HG02678 (cell line): ENCODE measurements around the gene UBR2.
A peak's percentile ranks its signal among the peaks of the same experiment; 100 is the strongest.
"Not testable (repeated sequence)": the region's sequence is repeated elsewhere in the genome, so short reads cannot be mapped to it uniquely, and the experiment has no call there.

Source experiments
- ATAC-seq: cut with Tn5 transposase; IDR thresholded peaks from one replicate; pipeline ENCODE4 v1.9.1; 2021; ENCODE audit warnings: mild to moderate bottlenecking, moderate library complexity; ENCODE audit not compliant: unreplicated experiment

The UBR2 gene

GRCh38 chr6:42722497-42722896 is 158.7 kb downstream of the UBR2 start, which contains the start of gene PRPH2:
Gene PRPH2 (minus strand): TSS chr6:42722597. CDS start chr6:42722334, 263 bp downstream.
- ATAC-seq: no peak

- no peak for ATAC-seq
Measured at GRCh38 chr6:42724825-42725224, 161.0 kb downstream of the UBR2 start.

DNA sequence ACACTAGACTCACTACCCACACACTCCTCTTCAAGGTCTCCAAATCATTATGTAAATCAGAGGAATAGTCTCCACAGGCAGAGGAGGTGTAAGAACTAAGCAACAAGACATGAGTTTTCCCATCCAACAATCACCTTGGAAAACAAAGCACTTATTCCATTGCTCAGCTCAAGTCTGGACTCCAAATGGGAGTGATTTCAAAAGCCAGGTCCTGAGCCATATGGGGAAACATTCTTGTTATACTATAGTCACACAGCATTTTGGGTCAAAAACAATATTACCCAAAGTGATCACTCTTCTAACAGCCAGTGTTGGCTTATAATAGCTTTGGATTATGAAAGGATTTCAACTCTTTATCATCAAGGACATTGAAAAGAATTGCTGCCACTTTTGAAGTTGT is 162.2 kb downstream of the UBR2 start:
- ATAC-seq: no peak

- peak; percentile 62 for ATAC-seq
Measured at GRCh38 chr6:42726485-42727086, 162.8 kb downstream of the UBR2 start.

- no peak for ATAC-seq
Measured at GRCh38 chr6:42727087-42727611, 163.3 kb downstream of the UBR2 start.

DNA sequence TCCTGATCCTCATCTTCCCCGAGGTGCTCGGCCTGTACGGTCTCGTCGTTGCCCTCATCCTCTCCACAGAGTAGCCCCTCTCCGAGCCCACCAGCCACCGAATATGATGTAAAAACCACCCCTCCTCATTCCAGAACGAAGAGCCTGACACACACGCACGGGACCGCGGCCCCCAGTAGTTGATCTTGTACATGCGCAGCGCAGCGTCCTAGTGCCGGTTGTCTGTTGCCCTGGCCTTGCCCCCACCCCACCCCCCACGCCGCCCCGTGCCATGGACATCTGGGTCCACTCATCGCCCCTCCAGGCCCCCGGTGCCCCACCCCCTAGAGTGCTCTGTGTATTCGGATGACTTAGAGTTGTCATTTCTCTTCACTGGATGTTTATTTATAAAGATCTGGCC is 163.8 kb downstream of the UBR2 start:
- ATAC-seq: no peak

- ATAC-seq: no peak
Measured at GRCh38 chr6:42729731-42730130, 165.9 kb downstream of the UBR2 start.

DNA sequence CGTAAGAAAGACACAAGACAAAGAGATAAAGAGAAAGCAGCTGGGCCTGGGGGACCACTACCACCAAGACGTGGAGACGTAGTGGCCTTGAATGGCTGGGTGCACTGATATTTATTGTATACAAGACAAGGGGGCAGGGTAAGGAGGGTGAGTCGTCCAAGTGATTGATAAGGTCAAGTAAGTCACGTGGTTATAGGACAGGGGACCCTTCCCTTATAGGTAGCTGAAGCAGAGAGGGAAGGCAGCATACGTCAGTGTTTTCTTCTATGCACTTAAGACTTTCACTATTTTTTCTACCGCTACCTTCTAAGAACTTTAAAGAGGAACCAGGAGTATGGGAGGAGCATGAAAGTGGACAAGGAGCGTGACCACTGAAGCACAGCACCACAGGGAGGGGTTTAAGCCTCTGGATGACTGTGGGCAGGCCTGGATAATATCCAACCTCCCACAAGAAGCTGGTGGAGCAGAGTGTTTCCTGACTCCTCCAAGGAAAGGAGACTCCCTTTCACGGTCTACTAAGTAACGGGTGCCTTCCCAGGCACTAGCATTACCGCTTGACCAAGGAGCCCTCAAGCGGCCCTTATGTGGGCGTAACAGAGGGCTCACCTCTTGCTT is 170.1 kb downstream of the UBR2 start:
- not testable (repeated sequence) for ATAC-seq

GRCh38 chr6:42735976-42736375 is 172.1 kb downstream of the UBR2 start:
- ATAC-seq: no peak

DNA sequence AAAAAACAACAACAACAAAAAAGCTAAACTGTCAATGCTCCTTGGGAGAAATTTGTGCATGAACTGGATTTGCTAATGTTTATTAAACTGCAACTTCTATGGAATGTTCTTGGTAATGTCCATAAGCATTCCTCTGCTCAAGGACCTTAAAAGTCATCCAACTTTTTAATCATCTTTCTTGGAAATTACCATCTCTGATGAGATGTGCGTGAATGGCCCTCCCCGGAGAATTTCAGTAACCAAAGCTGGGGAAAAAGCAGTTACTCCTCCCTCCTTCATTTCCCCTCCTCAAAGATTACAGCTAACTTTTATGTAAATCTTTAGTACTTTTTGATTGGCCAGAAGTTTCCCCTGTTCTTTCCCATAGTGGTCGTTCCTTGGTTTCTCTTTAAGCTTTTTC is 176.9 kb downstream of the UBR2 start:
- no peak for ATAC-seq

GRCh38 chr6:42742116-42742894 is 178.5 kb downstream of the UBR2 start:
- no peak for ATAC-seq
